NCI-H345 (cell line): ENCODE measurements around the gene TMSB4Y.

Experiments
- DNase-seq: peaks from one replicate; lab custom pipeline; 2025; lab: John Stamatoyannopoulos, UW

TMSB4Y gene

DNA sequence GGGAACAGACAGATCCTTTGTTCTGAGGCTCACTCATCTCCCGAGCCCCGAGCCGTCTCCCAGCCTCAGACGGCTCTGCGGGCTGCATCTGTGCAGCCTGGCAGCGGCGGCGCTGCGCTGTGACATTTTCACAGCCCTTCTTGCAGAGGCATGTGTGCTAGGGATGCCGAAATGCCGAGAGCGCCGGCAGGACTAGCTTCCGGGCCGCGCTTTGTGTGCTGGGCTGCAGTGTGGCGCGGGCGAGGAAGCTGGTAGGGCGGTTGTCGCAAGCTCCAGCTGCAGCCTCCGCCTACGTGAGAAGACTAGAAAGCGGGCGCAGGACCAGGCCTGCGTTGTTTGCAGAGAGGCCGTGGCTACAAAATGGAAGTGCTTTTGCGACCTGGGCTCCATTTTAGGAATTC lies at the start of gene TMSB4Y:
Gene TMSB4Y, plus strand, starts transcription at position 332 of the 401 bp plus-strand sequence.
- no peak for DNase-seq

DNA sequence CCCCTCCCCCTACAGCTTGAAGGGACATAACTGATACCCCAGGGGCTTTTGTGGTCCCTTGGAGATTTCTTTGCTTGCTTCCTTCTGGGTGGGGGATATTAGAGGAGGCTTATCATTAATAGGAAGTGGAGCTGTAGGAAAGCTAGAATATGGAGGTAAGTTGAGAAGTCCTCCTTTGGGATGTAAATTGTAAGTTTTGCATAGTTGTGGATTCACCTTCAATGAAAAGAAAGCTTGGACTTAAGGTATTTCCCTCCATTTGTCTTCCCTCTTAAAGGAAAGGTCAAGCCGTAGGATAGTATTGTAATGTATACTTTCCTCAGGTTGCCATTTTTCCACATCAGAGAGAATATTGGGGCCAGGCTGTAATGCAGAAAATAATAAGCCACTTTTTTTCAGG lies 39.5 kb upstream of the TMSB4Y start:
- DNase-seq = no peak

DNA sequence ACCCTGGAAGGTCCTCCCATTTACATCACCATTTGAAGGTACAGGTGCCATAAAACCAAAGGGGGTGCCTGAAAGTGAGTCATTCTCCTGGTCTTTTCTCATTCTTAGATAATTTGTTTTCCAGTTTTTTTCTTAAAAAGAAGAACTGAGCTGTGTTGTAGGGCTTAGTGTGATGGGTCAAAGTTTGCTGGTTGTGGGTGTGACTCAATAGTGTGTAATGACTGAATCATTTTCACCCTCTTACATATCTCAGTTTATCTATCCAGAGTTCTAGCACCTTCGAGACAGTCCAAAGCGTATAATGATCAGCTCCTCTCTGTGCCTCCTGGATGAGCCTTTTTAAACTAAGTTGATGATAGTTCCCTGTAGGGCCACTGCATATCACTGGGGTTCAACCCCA lies 32.6 kb upstream of the TMSB4Y start:
- DNase-seq = no peak

DNA sequence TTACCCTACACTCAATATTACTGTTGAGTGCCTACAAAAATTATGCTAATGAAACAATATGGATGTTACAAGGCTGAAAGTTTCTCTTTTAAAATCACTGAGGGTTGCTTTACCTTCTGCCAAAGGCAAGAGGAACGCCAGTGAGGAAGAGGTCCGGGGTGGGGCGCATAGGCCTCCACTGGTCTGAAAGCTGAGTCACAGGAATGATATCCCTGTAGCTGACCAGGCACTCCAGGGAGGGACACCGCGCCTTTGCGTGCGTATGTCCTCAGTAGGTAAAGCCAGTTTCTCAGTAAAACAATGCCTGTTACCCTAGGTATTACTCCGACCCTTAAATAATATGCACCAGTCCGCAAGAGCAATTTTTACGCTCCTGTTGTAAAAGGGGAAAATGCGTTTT lies 1.4 kb upstream of the TMSB4Y start:
- DNase-seq = no peak

DNA sequence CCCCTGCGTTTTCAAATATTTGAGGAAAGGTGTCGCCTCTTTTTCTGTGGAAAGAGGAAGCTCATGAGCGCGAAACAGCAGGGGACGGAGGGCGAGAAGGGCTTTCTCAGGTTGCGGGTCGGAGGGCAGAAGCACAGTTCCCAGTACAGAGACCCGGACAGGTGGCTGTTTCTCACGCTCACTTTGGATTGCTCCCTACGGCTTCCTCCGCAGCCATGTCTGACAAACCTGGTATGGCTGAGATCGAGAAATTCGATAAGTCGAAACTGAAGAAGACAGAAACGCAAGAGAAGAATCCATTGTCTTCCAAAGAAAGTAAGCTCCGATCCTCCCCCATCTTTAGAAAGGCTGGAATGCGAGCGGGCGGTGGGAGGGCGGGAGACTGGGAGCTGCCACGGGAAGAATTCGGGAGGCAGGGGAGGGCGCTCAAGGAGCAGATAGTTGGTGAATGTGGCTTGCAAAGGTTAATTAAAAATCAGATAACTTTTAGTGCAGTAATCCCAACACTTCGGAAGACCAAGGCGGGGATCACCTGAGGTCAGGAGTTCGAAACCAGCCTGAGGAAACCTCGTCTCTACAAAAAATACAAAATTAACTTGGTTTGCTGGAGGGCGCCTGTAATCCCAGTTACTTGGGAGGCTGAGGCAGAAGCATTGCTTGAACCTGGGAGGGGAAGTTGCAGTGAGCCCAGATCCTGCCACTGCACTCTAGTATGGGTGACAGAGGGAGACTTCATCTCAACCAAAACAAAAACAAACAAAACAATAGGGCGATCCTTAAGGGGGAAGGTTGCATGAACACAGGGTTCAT lies 627 bp downstream of the TMSB4Y start:
- no peak for DNase-seq

DNA sequence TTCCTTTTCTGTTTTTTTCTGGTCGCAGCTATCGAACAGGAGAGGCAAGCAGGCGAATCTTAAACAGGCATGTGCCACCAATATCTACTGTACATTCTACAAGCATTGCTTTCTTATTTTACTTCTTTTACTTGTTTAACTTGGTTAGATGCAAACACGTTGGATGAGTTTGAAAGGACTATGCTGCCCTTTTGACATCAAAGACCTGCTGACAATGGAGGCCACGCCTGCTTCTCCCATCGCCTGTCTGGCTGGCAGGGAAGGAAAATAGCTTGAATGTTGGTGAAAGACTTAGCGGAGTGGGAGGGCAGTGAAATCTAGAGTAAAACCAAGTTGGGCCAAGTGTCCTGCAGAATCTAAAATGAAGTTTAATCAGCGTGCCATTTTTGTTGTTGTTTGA lies 1.5 kb downstream of the TMSB4Y start:
- DNase-seq = no peak

DNA sequence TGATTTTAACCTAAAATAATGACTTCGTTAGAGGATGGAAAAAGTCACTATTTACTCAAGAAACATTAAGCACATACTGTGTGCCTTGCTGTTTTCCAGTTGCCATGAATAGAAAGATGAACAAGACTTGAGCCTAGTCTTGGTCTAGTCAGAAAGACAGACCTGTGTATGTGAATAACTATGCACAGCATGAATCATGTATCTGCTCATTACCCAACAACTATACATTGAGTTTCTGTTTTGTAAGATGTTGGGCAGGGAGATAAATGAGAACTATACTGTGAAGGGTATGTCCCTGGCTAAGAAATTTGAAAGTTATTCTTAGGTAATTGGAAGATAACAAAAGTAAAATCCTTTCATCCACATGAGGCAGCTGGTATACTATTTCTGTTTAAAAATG lies 4.3 kb downstream of the TMSB4Y start:
- no peak for DNase-seq

DNA sequence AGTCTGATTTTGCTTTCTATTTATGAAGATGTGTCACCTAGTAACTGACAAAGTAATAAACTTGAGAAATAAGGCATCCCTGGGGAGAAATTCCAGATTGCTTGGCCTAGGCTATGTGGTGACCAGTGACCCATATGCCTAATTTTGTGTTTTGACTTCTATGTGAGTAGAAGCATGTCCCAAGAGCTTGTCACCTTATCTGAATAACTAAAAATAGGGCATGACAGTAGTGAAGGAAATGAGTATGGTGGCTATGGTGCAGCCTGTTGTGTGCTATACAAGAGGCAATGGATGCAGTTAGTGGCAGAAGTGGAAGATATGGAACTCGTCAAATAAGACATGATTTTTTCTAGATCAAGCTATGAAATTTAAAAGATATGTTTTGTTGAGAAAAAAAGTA lies 15.3 kb downstream of the TMSB4Y start:
- no peak for DNase-seq

DNA sequence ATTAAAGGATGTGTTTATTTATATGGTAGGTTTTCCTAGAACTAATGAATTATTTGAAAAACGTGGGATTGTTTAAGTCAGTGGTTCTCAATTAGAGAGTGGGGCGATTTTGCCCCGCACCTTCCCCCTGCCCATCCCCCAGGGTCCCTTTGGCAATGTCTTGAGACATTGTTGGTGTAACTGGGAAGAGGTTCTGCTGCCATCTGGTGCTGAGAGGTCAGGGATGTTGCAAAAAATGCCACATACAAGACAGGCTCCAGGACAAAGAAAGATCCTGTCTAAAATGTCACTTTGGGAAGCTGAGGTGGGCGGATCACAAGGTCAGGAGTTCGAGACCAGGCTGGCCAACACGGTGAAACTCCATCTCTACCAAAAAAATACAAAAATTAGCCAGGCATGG lies 25.8 kb downstream of the TMSB4Y start:
- no peak for DNase-seq

DNA sequence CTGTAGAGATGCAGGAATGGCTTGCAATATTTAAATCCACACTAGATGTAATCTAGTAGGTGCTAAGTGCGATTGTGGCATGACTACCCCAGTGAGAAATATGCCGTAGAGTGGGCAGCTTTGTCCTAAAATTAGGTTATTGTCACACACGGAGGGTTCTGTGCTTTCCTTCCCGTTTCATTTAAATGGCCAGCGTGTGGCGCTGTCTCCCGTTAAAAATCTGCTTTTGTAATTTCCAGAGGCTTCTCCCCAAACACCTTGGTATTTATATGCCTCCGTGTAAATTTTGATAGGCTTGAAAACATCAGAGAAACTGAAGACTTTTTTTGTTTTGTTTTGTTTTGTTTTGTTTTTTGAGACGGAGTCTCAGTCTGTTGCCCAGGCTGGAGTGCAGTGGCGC lies 34.9 kb downstream of the TMSB4Y start:
- DNase-seq = no peak

DNA sequence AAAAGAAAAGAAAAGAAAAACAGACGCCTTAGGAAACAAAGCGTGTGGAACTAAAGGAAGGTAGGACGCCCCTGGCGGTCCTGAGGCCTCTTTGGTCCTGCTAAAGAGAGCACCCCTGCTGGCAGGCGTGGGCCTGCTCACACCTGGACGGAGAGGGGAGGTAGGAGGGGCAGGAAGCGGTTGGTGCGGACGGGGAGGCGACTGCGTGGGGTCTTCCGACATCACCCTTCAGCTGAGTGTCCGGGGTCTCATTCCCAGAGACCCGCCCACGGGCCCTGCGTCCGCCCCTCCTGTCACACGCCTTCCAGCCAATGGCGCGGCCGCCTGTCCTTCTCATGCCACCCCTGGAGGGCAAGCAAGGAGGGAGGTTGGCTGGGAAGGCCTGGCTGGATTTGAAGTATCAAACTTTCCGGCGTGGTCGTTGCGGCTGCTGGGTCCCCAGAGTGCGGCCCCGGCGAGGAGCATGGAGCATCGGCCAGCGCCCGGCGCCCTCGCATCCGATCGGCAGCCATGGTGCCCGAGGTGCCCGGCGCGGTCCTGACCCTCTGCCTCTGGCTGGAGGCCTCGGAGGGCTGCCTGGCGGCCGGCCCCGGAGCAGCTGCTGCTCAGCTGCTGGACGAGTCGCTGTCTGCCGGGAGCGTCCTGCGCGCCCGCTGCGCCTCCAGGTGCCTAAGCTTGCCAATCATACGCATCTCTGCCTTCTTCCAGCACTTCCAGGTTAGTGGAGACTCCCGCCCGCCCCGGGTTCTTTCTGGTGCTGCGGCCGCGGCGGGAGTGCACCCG lies 47.8 kb downstream of the TMSB4Y start:
- no peak for DNase-seq

DNA sequence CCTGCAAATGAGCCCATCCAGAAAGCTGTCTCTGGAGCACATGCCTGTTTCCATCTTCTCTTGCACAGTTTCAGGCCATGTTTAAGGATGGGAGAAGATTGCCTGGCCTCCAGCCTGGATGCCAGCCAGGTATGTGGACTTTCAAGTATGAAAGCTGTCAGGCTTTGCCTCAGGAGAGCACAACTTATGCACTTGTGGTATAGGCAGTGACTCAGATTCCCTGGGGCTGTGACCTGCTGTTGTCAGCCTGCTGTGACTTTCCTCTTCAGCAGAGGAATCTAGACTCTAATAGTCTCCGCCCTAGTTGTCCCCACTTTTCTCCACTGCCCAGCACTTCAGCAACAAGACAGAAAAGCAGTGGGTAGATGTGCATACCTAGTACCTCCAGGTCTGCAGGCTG lies 51.0 kb downstream of the TMSB4Y start:
- DNase-seq = no peak
